CD4-positive, alpha-beta memory T cell (primary cell): Measurements from ENCODE around the gene CELF5. TPM values are rescaled to one million over a fixed set of nuclear protein-coding genes. Genes with fewer than 3 reads are reported as not detected.
A peak's percentile ranks its signal among the peaks of the same experiment; 100 is the strongest.
"Not testable (repeated sequence)": the region's sequence is repeated elsewhere in the genome, so short reads cannot be mapped to it uniquely, and the experiment has no call there.

Source experiments
- CTCF ChIA-PET: fragments of 350-600 bp; sonication (Branson Sonifier 250); formaldehyde crosslinking; loops from one replicate; lab custom pipeline; 2021; ENCODE audit warnings: inconsistent platforms; ENCODE audit not compliant: partially characterized antibody; lab: Charles Lee
- POLR2A ChIA-PET: fragments of 350-600 bp; sonication (Branson Sonifier 250); formaldehyde crosslinking; loops from one replicate; lab custom pipeline; 2021; ENCODE audit not compliant: partially characterized antibody; lab: Charles Lee
- DNase-seq, 5 donors: peaks; one replicate each; pipeline versions ENCODE4 v3.0.0 to v3.0.0-alpha.2; 2020 to 2022; ENCODE audit warnings: mixed read lengths in 1 of 5
- H3K27ac ChIP-seq: one replicate; pipeline ENCODE4 v1.7.0; 2013; ENCODE audit warnings: low read depth, low read length
- H3K27me3 ChIP-seq: 2 replicates; pipeline ENCODE4 v1.7.0; 2013; ENCODE audit warnings: mild to moderate bottlenecking, low read length, moderate library complexity; ENCODE audit not compliant: insufficient read depth
- H3K36me3 ChIP-seq: 2 replicates; pipeline ENCODE4 v1.7.0; 2013; ENCODE audit warnings: mild to moderate bottlenecking, low read length, moderate library complexity; ENCODE audit not compliant: insufficient read depth
- H3K4me1 ChIP-seq: 2 replicates; pipeline ENCODE4 v1.7.0; 2013; ENCODE audit warnings: mild to moderate bottlenecking, low read length, moderate library complexity; ENCODE audit not compliant: insufficient read depth
- H3K4me3 ChIP-seq, 2 donors: one replicate each; pipeline ENCODE4 v1.7.0; 2013; ENCODE audit warnings: low read length in 2 of 2, mild to moderate bottlenecking in 1 of 2
- H3K9me3 ChIP-seq, 2 donors: one replicate each; pipeline ENCODE4 v1.7.0; 2013; ENCODE audit warnings: low read length in 2 of 2, control low read depth in 1 of 2; ENCODE audit not compliant: control insufficient read depth in 1 of 2
- H3K27ac Mint-ChIP-seq, 7 donors: one replicate each; pipeline ENCODE4 v1.8.0; 2020 to 2021; ENCODE audit warnings: mixed read lengths in 7 of 7, mild to moderate bottlenecking in 6 of 7, inconsistent platforms in 3 of 7, moderate library complexity in 3 of 7
- H3K27me3 Mint-ChIP-seq, 2 donors: one replicate each; pipeline ENCODE4 v1.8.0; 2020 to 2021; ENCODE audit warnings: mixed read lengths in 2 of 2
- H3K36me3 Mint-ChIP-seq, 2 donors: one replicate each; pipeline ENCODE4 v1.8.0; 2020 to 2021; ENCODE audit warnings: mixed read lengths in 2 of 2, inconsistent platforms in 1 of 2, mild to moderate bottlenecking in 1 of 2
- H3K4me1 Mint-ChIP-seq, 4 donors: one replicate each; pipeline ENCODE4 v1.8.0; 2020 to 2021; ENCODE audit warnings: mixed read lengths in 4 of 4, mild to moderate bottlenecking in 1 of 4
- H3K4me3 Mint-ChIP-seq, 8 donors: one replicate each; pipeline ENCODE4 v1.8.0; 2020 to 2021; ENCODE audit warnings: mixed read lengths in 8 of 8, mild to moderate bottlenecking in 7 of 8, moderate library complexity in 6 of 8, inconsistent platforms in 3 of 8
- H3K9me3 Mint-ChIP-seq, 8 donors: one replicate each; pipeline ENCODE4 v1.8.0; 2020 to 2021; ENCODE audit warnings: mixed read lengths in 8 of 8, mild to moderate bottlenecking in 5 of 8, inconsistent platforms in 3 of 8, moderate library complexity in 1 of 8
- intact Hi-C: fragments of 100-400 bp; cut with micrococcal nuclease; formaldehyde crosslinking; loops from one replicate; pipeline ENCODE4 v1.15.1; 2023
- polyA plus RNA-seq, 2 donors: library from polyadenylated mRNA; unstranded; fragments of 300-500 nt; fragmentation: Illumina TruSeq; gene quantifications; one replicate each; pipeline ENCODE4 v1.2.3, GENCODE V29; 2021
- total RNA-seq, 2 experiments: library from RNA; stranded (reverse); gene quantifications; one replicate each; pipeline ENCODE4 v1.2.3, GENCODE V29; 2021

Gene CELF5
- total and polyA plus RNA-seq, 4 experiments from 2014 or later: 0.32 to 0.64 (median 0.44) TPM; not detected in 1

DNA sequence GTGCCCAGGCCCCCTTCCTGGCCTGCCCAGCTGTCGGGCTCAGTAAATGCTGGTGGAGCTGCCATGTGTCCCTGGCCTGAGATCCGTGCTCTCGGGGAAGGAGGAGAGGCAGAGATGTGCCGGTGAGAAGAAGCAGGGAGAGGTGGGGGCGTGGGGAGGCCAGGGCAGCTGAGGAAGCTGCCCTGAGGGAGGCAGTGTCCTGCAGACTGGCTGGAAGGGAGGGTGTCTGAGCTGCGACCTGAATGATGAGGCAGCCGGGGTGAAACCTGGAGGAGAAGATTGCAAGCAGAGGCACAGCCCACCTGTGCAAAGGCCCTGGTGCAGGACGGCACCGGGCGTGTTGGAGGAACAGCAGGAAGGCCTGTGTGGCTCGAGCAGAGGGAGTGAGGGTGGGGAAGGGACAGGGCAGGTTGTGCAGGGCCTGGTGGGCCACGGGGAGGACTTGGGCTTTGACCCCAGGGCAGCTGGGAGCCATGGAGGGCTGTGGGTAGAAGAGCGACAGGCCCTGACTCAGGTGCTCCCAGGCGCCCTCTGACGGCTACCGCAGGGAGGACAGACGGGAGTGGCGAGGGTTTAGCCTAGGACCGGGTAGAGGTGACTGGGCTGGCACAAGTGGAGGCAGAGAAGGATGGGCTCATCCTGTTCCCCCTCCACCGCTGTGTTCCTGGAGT is 14.0 kb upstream of the CELF5 start:
- ChIA-PET POLR2A (interaction anchor here (0.6 to 2.1 kb wide), 5 partner anchors 24 to 259 kb away, joined by 3 to 6 read pairs (median 3); partner anchors contain the start of gene NCLN), CTCF (interaction anchor here (0.9 to 1.9 kb wide), 5 partner anchors 9 to 248 kb away, joined by 3 to 7 read pairs (median 3); no protein-coding TSS in a partner anchor)
- intact Hi-C loops: loop anchor here (1.0 kb wide), 2 partner anchors 81 to 248 kb away; no protein-coding TSS in a partner anchor
- Mint-ChIP-seq H3K27ac (peak overlapping the region in 4 of 7 donors; percentile 16 to 84 (median 30)), H3K36me3 (peaks cover 0 to 12% of the 10 kb centered on the region in 2 donors), H3K4me3 (no peak overlapping the region), H3K9me3 (no peaks in the 10 kb centered on the region), H3K27me3 (no peaks in the 10 kb centered on the region), H3K4me1 (peaks cover 0 to 10% (median 4%) of the 10 kb centered on the region in 4 donors)
- H3K36me3 ChIP-seq: peaks cover 5% of the 10 kb centered on the region
- no peaks in the 10 kb centered on the region for H3K27me3 ChIP-seq
- no peak overlapping the region for H3K4me3 ChIP-seq
- no peaks in the 10 kb centered on the region for H3K4me1 ChIP-seq
- peak; percentile 56 to 67 (median 58) for DNase-seq
- no peak overlapping the region for H3K27ac ChIP-seq
- H3K9me3 ChIP-seq: no peaks in the 10 kb centered on the region

DNA sequence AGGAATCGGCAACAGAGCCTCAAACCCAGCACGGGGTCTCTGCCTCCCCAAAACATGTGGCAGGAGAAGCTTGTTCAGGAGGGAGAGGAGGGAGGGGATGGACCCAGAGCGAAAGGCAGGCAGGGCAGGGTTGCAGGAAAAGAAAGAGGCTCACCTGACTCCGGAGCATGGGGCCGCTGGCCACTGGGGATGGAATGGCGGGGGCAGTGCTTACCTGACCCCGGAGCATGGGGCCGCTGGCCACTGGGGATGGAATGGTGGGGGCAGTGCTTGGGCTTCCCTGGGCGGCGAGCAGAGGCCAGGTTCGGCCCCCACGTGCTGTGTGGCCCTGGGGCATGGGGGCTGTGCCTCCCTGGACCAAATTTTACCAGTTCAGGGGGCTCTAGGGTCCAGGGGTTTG is 13.3 kb upstream of the CELF5 start:
- no peaks in the 10 kb centered on the region for H3K9me3 Mint-ChIP-seq
- H3K4me3 Mint-ChIP-seq: no peak overlapping the region
- H3K27ac Mint-ChIP-seq: peak overlapping the region in 1 of 7 donors; percentile 16
- Histone ChIP-seq H3K4me1 (no peaks in the 10 kb centered on the region), H3K9me3 (no peaks in the 10 kb centered on the region), H3K4me3 (no peak overlapping the region), H3K27me3 (no peaks in the 10 kb centered on the region), H3K27ac (no peak overlapping the region), H3K36me3 (peaks cover 5% of the 10 kb centered on the region)
- ChIA-PET CTCF (interaction anchor here (1.0 to 1.9 kb wide), 4 partner anchors 19 to 260 kb away, joined by 3 to 7 read pairs (median 3); no protein-coding TSS in a partner anchor), POLR2A (interaction anchor here (1.4 to 2.1 kb wide), 3 partner anchors 25 to 260 kb away, joined by 3 to 6 read pairs (median 4); partner anchors contain the start of gene NCLN)
- intact Hi-C loops: no loop called here
- H3K4me1 Mint-ChIP-seq: peaks cover 0 to 10% (median 4%) of the 10 kb centered on the region in 4 donors
- H3K36me3 Mint-ChIP-seq: peaks cover 0 to 11% of the 10 kb centered on the region in 2 donors
- no peaks in the 10 kb centered on the region for H3K27me3 Mint-ChIP-seq
- no peak for DNase-seq

DNA sequence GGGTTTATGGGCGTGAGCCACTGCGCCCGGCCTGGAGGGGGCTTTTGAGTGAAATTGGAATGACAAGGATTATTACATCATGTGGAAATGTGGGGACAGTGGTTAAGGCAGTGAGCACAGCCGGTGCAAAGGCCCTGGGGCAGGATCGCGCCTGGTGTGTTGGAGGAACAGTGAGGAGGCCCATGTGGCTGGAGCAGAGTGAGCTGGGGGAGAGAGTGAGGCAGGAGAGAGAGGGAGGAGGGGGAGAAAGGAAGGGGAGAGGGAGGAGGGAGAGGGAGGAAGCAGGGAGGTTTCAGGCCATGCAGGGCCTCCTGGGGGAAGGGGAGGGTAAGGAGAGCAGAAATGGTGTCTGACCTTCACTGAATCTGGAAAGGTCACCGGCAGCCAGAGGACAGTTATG is 11.3 kb upstream of the CELF5 start:
- no peaks in the 10 kb centered on the region for H3K27me3 Mint-ChIP-seq
- intact Hi-C loops: no loop called here
- H3K27ac Mint-ChIP-seq: no peak overlapping the region
- no peak overlapping the region for H3K27ac ChIP-seq
- H3K9me3 ChIP-seq: no peaks in the 10 kb centered on the region
- H3K4me3 ChIP-seq: no peak overlapping the region
- H3K4me3 Mint-ChIP-seq: no peak overlapping the region
- H3K27me3 ChIP-seq: no peaks in the 10 kb centered on the region
- ChIA-PET POLR2A (no interaction called here), CTCF (no interaction called here)
- peaks cover 0 to 4% (median 0%) of the 10 kb centered on the region in 8 donors for H3K9me3 Mint-ChIP-seq
- H3K36me3 Mint-ChIP-seq: peaks cover 0 to 5% of the 10 kb centered on the region in 2 donors
- H3K4me1 ChIP-seq: no peaks in the 10 kb centered on the region
- no peak for DNase-seq
- peaks cover 0 to 10% (median 4%) of the 10 kb centered on the region in 4 donors for H3K4me1 Mint-ChIP-seq
- no peaks in the 10 kb centered on the region for H3K36me3 ChIP-seq

DNA sequence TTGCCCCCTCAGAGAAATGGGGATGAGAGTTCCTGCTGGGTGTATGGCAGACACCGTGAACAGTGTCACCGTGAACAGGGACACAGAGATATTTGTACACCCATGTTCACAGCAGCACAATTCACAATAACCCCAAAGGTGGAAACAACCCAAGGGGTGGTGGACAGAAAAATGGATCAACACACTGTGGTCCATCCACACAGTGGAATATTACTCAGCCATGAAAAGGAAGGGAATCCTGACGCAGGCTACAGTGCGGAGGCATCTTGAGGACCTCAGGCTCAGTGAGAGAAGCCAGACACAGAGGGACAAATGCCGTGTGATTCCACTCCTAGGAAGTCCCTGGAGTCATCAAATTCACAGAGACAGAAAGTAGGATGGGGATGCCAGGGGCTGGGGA is 7.6 kb upstream of the CELF5 start:
- H3K9me3 Mint-ChIP-seq: peaks cover 0 to 4% (median 0%) of the 10 kb centered on the region in 8 donors

DNA sequence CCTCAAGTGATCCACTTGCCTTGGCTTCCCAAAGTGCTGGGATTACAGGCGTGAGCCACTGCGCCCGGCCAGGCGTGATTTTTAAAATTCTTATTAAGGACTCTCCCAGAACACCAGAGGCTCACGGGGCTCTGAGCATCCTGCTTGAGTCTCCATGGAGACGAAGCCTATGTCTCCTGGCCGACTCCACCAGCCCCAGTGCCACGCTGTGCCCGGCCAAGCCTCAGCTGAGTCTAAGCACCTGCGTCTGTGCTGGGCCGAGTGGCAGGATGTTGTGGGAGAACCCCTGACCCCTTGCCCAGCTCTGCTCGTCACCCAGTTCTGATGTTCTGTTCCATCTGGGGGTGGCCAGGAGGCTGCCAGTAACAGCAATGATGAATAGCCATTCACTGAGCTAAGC is 3.9 kb upstream of the CELF5 start:
- Mint-ChIP-seq H3K4me3 (no peak overlapping the region), H3K9me3 (peaks cover 0 to 4% (median 0%) of the 10 kb centered on the region in 8 donors), H3K27me3 (peaks cover 2 to 4% of the 10 kb centered on the region in 2 donors), H3K4me1 (peaks cover 0 to 1% (median 0%) of the 10 kb centered on the region in 4 donors), H3K27ac (no peak overlapping the region), H3K36me3 (no peaks in the 10 kb centered on the region)
- H3K9me3 ChIP-seq: no peaks in the 10 kb centered on the region
- ChIA-PET CTCF (interaction anchor here (1.6 kb wide), 1 partner anchor 10 kb away, joined by 4 read pairs; no protein-coding TSS in a partner anchor), POLR2A (no interaction called here)
- H3K27ac ChIP-seq: no peak overlapping the region
- intact Hi-C loops: no loop called here
- no peak overlapping the region for H3K4me3 ChIP-seq
- no peak for DNase-seq
- H3K36me3 ChIP-seq: no peaks in the 10 kb centered on the region
- no peaks in the 10 kb centered on the region for H3K4me1 ChIP-seq
- H3K27me3 ChIP-seq: no peaks in the 10 kb centered on the region

More for the DNA sequence above, 7.6 kb upstream of the CELF5 start:
- H3K27ac Mint-ChIP-seq: no peak overlapping the region
- Histone ChIP-seq H3K4me1 (no peaks in the 10 kb centered on the region), H3K4me3 (no peak overlapping the region), H3K27ac (no peak overlapping the region), H3K36me3 (no peaks in the 10 kb centered on the region), H3K9me3 (no peaks in the 10 kb centered on the region), H3K27me3 (no peaks in the 10 kb centered on the region)
- ChIA-PET POLR2A (no interaction called here), CTCF (no interaction called here)
- H3K4me3 Mint-ChIP-seq: peak overlapping the region in 1 of 8 donors; percentile 31
- no peaks in the 10 kb centered on the region for H3K4me1 Mint-ChIP-seq
- H3K36me3 Mint-ChIP-seq: no peaks in the 10 kb centered on the region
- intact Hi-C loops: no loop called here
- DNase-seq: no peak
- no peaks in the 10 kb centered on the region for H3K27me3 Mint-ChIP-seq

DNA sequence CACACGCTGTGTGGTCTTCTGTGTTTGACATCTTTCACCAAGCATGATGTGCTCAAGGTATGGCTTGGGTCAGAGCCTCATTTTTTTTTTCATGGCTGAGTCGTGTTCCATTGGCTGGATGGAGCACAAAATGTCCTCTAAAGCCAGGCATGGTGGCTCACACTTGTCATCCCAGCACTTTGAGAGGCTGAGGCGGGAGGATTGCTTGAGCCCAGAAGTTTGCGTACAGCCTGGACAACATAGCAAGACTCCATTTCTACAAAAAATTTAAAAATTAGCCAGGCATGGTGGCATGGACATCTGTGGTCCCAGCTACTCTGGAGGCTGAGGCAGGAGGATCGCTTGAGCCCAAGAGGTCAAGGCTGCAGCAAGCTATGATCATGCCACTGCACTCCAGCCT is 2.9 kb upstream of the CELF5 start:
- H3K4me3 Mint-ChIP-seq, POLR2A ChIA-PET, H3K9me3 Mint-ChIP-seq, H3K4me1 Mint-ChIP-seq, H3K4me3 ChIP-seq, H3K4me1 ChIP-seq, H3K27me3 Mint-ChIP-seq, H3K27ac ChIP-seq, H3K9me3 ChIP-seq, H3K27me3 ChIP-seq, intact Hi-C loops, H3K36me3 ChIP-seq, DNase-seq, H3K36me3 Mint-ChIP-seq: not testable (repeated sequence)
- H3K27ac Mint-ChIP-seq: peak overlapping the region in 1 of 7 donors; percentile 68
- CTCF ChIA-PET: interaction anchor here (0.6 to 0.7 kb wide), 2 partner anchors 113 to 210 kb away, joined by 3 read pairs; no protein-coding TSS in a partner anchor

DNA sequence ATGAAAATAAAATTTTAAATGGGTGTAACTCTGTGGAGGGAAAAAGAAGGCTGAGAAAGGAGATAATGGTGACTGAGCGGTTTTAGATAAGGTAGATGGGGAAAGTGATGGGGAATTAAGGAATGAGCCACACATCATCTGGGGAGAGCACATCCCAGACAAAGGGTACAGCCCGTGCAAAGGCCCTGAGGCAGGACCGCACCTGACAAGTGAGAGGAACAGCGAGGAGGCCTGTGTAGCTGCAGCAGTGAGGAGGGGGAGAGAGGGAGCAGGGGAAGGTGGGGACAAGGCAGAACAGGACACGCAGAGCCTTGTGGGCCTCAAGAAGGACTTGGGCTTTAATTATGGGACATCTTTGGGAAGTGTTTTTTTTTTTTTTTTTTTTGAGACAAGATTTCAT is 1.8 kb upstream of the CELF5 start:
- DNase-seq: no peak
- Histone ChIP-seq H3K4me1 (no peaks in the 10 kb centered on the region), H3K36me3 (no peaks in the 10 kb centered on the region), H3K27me3 (peaks cover 9% of the 10 kb centered on the region), H3K27ac (no peak overlapping the region), H3K4me3 (no peak overlapping the region), H3K9me3 (no peaks in the 10 kb centered on the region)
- Mint-ChIP-seq H3K4me1 (peaks cover 0 to 1% (median 0%) of the 10 kb centered on the region in 4 donors), H3K27ac (no peak overlapping the region), H3K4me3 (peak overlapping the region in 2 of 8 donors; percentile 17 to 57), H3K36me3 (no peaks in the 10 kb centered on the region), H3K9me3 (no peaks in the 10 kb centered on the region), H3K27me3 (peaks cover 12 to 15% of the 10 kb centered on the region in 2 donors)
- ChIA-PET POLR2A (no interaction called here), CTCF (interaction anchor here (0.6 to 1.2 kb wide), 2 partner anchors 82 to 324 kb away, joined by 3 read pairs; no protein-coding TSS in a partner anchor)
- intact Hi-C loops: no loop called here
